ENCODE measurements around the gene TEF.

GRCh38 chr22:41408665-41409064 is 26.9 kb downstream of the TEF start:
- TF ChIP-seq CTCF (IDR thresholded peaks at IDR 0.05) = no peak
- TF ChIP-seq, protein P1, sequence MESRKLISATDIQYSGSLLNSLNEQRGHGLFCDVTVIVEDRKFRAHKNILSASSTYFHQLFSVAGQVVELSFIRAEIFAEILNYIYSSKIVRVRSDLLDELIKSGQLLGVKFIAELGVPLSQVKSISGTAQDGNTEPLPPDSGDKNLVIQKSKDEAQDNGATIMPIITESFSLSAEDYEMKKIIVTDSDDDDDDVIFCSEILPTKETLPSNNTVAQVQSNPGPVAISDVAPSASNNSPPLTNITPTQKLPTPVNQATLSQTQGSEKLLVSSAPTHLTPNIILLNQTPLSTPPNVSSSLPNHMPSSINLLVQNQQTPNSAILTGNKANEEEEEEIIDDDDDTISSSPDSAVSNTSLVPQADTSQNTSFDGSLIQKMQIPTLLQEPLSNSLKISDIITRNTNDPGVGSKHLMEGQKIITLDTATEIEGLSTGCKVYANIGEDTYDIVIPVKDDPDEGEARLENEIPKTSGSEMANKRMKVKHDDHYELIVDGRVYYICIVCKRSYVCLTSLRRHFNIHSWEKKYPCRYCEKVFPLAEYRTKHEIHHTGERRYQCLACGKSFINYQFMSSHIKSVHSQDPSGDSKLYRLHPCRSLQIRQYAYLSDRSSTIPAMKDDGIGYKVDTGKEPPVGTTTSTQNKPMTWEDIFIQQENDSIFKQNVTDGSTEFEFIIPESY (IDR thresholded peaks at IDR 0.05; ENCODE audit: borderline replicate concordance, low read depth) = no peak
- TF ChIP-seq EP300 (IDR thresholded peaks at IDR 0.05; ENCODE audit: borderline replicate concordance in 1 of 2, low read depth in 1 of 2, low read length in 1 of 2) = no peak
- TF ChIP-seq POLR2AphosphoS5 (IDR thresholded peaks at IDR 0.05; ENCODE audit: low read depth, low read length) = no peak
- TF ChIP-seq RAD21 (IDR thresholded peaks at IDR 0.05; ENCODE audit: low read length) = no peak
- no peak for TF ChIP-seq YY1 (IDR thresholded peaks at IDR 0.05; ENCODE audit: low read depth)
- no peak for TF ChIP-seq TCF12 (IDR thresholded peaks at IDR 0.05)
- TF ChIP-seq SIN3A (IDR thresholded peaks at IDR 0.05; ENCODE audit: borderline replicate concordance, low read depth, low read length) = no peak
- no peak for TF ChIP-seq ELF1 (IDR thresholded peaks at IDR 0.05)
- no peak for TF ChIP-seq EZH2phosphoT487 (IDR thresholded peaks at IDR 0.05; ENCODE audit: borderline replicate concordance, low read depth)
- TF ChIP-seq, protein P2, sequence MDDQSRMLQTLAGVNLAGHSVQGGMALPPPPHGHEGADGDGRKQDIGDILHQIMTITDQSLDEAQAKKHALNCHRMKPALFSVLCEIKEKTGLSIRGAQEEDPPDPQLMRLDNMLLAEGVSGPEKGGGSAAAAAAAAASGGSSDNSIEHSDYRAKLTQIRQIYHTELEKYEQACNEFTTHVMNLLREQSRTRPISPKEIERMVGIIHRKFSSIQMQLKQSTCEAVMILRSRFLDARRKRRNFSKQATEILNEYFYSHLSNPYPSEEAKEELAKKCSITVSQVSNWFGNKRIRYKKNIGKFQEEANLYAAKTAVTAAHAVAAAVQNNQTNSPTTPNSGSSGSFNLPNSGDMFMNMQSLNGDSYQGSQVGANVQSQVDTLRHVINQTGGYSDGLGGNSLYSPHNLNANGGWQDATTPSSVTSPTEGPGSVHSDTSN (IDR thresholded peaks at IDR 0.05) = no peak

Measured in SK-N-SH (cell line).